ENCODE results near the gene KCNK7.

Gene KCNK7

DNA sequence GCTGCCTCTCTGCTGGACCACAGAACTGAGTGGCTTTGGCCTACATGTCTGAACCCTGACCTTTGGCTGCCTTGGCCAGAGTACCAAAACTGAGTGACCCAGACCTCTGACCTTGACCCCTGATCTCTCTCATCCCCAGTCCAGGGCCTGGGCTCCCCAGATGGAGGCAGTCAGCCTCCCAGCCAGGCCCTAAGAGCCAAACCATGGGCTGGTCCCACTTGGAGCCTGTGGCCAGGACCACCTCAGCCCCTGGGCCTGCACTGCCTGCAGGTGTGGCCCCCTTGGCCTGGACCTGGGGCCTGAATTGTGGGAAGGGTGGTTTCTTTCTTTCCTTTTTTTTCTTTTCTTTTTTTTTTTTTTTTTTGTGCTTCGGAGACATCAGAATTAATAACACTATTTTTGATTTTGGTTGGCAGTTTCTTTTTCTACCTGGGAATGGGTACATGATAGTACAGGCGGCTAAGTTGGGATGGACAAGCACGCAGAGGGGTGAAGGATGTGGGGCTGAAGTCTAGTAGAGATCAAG is 41.5 kb upstream of the KCNK7 start:
- TF ChIP-seq POLR2AphosphoS5 (IDR thresholded peaks at IDR 0.05; ENCODE audit: low read depth, low read length), result no peak
- no peak for TF ChIP-seq FOXP2 (optimal IDR thresholded peaks at IDR 0.05; ENCODE audit: borderline replicate concordance, extremely low read depth, extremely low read length, insufficient read depth)
- no peak for TF ChIP-seq SIN3A (IDR thresholded peaks at IDR 0.05; ENCODE audit: borderline replicate concordance, insufficient read depth, low read length)

DNA sequence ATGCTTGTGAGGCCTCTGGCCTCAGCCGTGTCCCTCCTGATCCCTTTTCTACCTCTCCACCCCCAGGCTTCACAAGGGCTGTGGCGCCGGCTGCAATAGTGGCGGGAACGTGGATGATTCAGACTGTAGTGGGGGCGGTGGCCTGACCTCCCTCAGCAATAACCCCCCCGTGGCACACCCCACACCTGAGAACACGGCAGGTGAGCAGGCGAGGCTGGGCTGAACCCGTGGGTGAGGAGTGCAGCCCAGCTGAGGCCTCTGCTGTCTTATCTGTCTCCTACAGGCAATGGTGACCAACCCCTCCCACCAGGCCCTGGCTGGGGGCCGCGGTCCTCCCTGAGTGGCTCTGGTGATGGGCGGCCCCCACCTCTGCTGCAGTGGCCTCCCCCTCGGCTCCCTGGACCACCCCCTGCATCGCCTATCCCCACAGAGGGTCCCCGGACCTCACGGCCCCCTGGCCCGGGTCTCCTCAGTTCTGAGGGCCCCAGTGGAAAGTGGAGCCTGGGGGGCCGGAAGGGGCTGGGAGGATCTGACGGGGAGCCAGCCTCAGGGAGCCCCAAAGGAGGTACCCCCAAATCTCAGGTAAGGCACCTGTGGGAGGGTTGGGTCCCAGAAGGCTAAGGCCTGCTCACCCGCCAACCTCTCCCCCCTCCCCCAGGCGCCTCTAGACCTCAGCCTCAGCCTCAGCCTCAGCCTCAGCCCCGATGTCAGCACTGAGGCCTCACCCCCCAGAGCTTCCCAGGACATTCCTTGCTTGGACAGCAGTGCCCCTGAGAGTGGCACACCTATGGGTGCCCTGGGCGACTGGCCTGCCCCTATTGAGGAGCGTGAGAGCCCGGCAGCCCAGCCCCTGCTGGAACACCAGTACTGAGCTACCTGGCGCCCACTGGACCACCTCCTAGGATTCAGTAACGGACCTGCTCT is 40.8 kb upstream of the KCNK7 start:
- TF ChIP-seq TAF1 (IDR thresholded peaks at IDR 0.05; ENCODE audit: borderline replicate concordance, insufficient read depth, low read length) (no peak), SIN3A (IDR thresholded peaks at IDR 0.05; ENCODE audit: borderline replicate concordance, insufficient read depth, low read length) (no peak), FOXP2 (optimal IDR thresholded peaks at IDR 0.05; ENCODE audit: borderline replicate concordance, extremely low read depth, extremely low read length, insufficient read depth) (no peak), POLR2AphosphoS5 (IDR thresholded peaks at IDR 0.05; ENCODE audit: low read depth, low read length) (no peak)
- TF ChIP-seq, protein P1, sequence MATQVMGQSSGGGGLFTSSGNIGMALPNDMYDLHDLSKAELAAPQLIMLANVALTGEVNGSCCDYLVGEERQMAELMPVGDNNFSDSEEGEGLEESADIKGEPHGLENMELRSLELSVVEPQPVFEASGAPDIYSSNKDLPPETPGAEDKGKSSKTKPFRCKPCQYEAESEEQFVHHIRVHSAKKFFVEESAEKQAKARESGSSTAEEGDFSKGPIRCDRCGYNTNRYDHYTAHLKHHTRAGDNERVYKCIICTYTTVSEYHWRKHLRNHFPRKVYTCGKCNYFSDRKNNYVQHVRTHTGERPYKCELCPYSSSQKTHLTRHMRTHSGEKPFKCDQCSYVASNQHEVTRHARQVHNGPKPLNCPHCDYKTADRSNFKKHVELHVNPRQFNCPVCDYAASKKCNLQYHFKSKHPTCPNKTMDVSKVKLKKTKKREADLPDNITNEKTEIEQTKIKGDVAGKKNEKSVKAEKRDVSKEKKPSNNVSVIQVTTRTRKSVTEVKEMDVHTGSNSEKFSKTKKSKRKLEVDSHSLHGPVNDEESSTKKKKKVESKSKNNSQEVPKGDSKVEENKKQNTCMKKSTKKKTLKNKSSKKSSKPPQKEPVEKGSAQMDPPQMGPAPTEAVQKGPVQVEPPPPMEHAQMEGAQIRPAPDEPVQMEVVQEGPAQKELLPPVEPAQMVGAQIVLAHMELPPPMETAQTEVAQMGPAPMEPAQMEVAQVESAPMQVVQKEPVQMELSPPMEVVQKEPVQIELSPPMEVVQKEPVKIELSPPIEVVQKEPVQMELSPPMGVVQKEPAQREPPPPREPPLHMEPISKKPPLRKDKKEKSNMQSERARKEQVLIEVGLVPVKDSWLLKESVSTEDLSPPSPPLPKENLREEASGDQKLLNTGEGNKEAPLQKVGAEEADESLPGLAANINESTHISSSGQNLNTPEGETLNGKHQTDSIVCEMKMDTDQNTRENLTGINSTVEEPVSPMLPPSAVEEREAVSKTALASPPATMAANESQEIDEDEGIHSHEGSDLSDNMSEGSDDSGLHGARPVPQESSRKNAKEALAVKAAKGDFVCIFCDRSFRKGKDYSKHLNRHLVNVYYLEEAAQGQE (IDR thresholded peaks at IDR 0.05; ENCODE audit: insufficient read depth in 1 of 2, low read depth in 2 of 2, low read length in 2 of 2), result no peak

DNA sequence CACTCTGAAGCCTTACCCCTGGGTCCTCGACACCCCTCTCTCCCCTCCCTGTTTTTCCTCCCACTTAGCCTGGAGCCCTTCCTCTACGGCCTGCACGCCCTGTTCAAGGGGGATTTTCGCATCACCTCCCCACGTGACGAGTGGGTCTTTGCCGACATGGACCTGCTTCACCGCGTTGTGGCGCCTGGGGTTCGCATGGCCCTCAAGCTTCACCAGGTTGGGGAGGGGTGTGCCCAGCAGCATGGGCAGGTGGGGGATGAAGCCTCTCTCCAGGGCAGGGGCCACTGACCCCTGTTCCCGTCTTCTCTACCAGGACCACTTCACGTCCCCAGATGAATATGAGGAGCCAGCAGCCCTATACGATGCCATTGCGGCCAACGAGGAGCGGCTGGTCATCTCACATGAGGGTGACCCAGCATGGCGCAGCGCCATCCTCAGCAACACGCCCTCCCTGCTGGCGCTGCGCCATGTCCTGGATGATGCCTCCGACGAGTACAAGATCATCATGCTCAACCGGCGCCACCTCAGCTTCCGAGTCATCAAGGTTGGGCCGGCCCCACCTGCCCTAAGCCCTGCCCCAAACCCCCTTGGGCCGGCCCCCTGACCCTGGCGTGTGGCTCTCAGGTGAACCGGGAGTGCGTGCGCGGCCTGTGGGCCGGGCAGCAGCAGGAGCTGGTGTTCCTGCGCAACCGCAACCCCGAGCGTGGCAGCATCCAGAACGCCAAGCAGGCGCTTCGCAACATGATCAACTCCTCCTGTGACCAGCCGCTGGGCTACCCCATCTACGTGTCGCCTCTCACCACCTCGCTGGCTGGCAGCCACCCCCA is 39.5 kb upstream of the KCNK7 start:
- TF ChIP-seq TAF1 (IDR thresholded peaks at IDR 0.05; ENCODE audit: borderline replicate concordance, insufficient read depth, low read length) (no peak), SIN3A (IDR thresholded peaks at IDR 0.05; ENCODE audit: borderline replicate concordance, insufficient read depth, low read length) (no peak), FOXP2 (optimal IDR thresholded peaks at IDR 0.05; ENCODE audit: borderline replicate concordance, extremely low read depth, extremely low read length, insufficient read depth) (no peak), POLR2AphosphoS5 (IDR thresholded peaks at IDR 0.05; ENCODE audit: low read depth, low read length) (no peak)
- TF ChIP-seq, protein P1 (IDR thresholded peaks at IDR 0.05; ENCODE audit: insufficient read depth in 1 of 2, low read depth in 2 of 2, low read length in 2 of 2), result no peak

DNA sequence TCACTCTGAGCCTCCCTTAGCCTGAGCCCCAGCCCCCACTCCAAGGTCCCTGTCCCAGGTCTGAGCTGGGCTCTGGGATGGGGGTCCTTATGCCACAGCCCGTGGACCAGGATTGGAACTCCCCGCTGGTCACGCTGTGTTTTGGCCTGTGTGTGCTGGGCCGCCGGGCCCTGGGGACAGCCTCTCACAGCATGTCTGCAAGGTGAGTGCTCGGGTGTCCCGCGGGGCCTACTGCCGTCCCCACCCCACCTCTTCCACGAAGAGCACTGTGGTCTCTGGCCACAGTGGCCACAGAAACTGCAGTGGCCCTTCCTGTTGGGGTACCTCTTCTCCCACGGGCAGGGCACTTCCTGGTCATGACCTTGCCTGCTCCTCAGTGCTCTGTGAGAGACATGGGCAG is 38.8 kb upstream of the KCNK7 start:
- TF ChIP-seq POLR2AphosphoS5 (IDR thresholded peaks at IDR 0.05; ENCODE audit: low read depth, low read length) (no peak), FOXP2 (optimal IDR thresholded peaks at IDR 0.05; ENCODE audit: borderline replicate concordance, extremely low read depth, extremely low read length, insufficient read depth) (no peak), TAF1 (IDR thresholded peaks at IDR 0.05; ENCODE audit: borderline replicate concordance, insufficient read depth, low read length) (no peak), SIN3A (IDR thresholded peaks at IDR 0.05; ENCODE audit: borderline replicate concordance, insufficient read depth, low read length) (no peak)
- TF ChIP-seq, protein P1 (IDR thresholded peaks at IDR 0.05; ENCODE audit: insufficient read depth in 1 of 2, low read depth in 2 of 2, low read length in 2 of 2), result no peak

DNA sequence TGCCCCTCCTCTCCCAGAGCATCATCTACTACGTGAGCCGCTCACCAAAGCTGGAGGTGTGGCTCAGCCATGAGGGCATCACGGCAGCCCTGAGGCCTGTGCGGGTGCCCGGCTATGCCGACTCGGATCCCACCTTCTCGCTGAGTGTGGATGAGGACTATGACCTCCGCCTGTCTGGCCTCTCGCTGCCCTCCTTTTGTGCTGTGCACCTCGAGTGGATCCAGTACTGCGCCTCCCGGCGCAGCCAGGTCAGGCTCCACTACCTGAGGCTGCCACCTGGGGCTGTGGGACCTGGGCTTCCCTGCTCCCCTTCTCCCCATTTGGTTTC is 38.5 kb upstream of the KCNK7 start:
- TF ChIP-seq SIN3A (IDR thresholded peaks at IDR 0.05; ENCODE audit: borderline replicate concordance, insufficient read depth, low read length) (no peak), TAF1 (IDR thresholded peaks at IDR 0.05; ENCODE audit: borderline replicate concordance, insufficient read depth, low read length) (no peak), POLR2AphosphoS5 (IDR thresholded peaks at IDR 0.05; ENCODE audit: low read depth, low read length) (no peak), FOXP2 (optimal IDR thresholded peaks at IDR 0.05; ENCODE audit: borderline replicate concordance, extremely low read depth, extremely low read length, insufficient read depth) (no peak)
- TF ChIP-seq, protein P1 (IDR thresholded peaks at IDR 0.05; ENCODE audit: insufficient read depth in 1 of 2, low read depth in 2 of 2, low read length in 2 of 2), result no peak

Data from PFSK-1 (cell line).